Measurements from ENCODE around the gene NPTN. TPM values are rescaled to one million over a fixed set of nuclear protein-coding genes. Genes with fewer than 3 reads are reported as not detected.

Gene NPTN
- polyA plus RNA-seq, 1 donor (not counting 4 experiments of a cell fraction or from before 2014, with no cell fraction given) = 223 TPM

DNA sequence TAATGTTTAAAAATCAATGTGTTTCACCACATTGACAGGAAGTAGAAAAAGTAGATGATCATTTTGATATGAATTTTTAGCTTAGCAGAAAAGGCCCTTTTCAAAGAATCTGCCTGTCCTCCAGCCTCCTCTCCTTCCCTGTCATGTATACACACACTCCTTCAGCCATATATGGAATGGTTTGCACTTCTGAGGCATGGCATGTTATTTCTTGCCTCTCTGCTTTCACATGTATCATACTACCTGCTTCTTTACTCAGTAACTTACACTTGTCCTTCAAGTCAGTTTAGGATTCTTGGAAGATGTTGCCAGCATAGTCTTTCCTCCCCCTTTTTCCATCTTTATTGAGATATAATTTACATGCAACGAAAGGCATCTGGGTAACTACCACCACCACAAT is 111.2 kb downstream of the NPTN start:
- H2AFZ ChIP-seq (ENCODE audit: control insufficient read depth, low read length) = no peak overlapping the region
- dilution Hi-C loops (cut with MboI; ENCODE audit: extremely low pct_ligation_motif_present, low sequenced_read_pairs) = no loop called here
- H3K4me3 ChIP-seq (ENCODE audit: control insufficient read depth in 2 of 3, extremely low read depth in 1 of 3, insufficient read depth in 2 of 3, low read depth in 1 of 3, low read length in 3 of 3) = no peak overlapping the region
- TF ChIP-seq, protein P1, sequence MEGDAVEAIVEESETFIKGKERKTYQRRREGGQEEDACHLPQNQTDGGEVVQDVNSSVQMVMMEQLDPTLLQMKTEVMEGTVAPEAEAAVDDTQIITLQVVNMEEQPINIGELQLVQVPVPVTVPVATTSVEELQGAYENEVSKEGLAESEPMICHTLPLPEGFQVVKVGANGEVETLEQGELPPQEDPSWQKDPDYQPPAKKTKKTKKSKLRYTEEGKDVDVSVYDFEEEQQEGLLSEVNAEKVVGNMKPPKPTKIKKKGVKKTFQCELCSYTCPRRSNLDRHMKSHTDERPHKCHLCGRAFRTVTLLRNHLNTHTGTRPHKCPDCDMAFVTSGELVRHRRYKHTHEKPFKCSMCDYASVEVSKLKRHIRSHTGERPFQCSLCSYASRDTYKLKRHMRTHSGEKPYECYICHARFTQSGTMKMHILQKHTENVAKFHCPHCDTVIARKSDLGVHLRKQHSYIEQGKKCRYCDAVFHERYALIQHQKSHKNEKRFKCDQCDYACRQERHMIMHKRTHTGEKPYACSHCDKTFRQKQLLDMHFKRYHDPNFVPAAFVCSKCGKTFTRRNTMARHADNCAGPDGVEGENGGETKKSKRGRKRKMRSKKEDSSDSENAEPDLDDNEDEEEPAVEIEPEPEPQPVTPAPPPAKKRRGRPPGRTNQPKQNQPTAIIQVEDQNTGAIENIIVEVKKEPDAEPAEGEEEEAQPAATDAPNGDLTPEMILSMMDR (optimal IDR thresholded peaks at IDR 0.05 in 1 of 3, IDR thresholded peaks at IDR 0.05 in 1 of 3, conservative IDR thresholded peaks at IDR 0.05 in 1 of 3; ENCODE audit: extremely low read depth in 1 of 3, insufficient read depth in 2 of 3, low read length in 3 of 3) = no peak
- no peak for TF ChIP-seq EZH2 (IDR thresholded peaks at IDR 0.05; ENCODE audit: low read length)
- no peaks in the 10 kb centered on the region for H3K36me3 ChIP-seq (ENCODE audit: control insufficient read depth in 2 of 2, extremely low read depth in 1 of 2, insufficient read depth in 2 of 2, low read length in 2 of 2)
- H3K9ac ChIP-seq (ENCODE audit: control insufficient read depth, extremely low read depth, insufficient read depth, low read length) = no peak overlapping the region
- no peak overlapping the region for H3K27ac ChIP-seq (ENCODE audit: control insufficient read depth, insufficient read depth, low read length)
- peaks cover 7% of the 10 kb centered on the region for H3K4me1 ChIP-seq (ENCODE audit: control insufficient read depth, extremely low read depth, insufficient read depth, low read length)
- no peak overlapping the region for H3K4me2 ChIP-seq (ENCODE audit: control insufficient read depth, extremely low read depth, insufficient read depth, low read depth, low read length)
- H3K79me2 ChIP-seq (ENCODE audit: control insufficient read depth, insufficient read depth, low read length) = no peaks in the 10 kb centered on the region
- no peaks in the 10 kb centered on the region for H4K20me1 ChIP-seq (ENCODE audit: control insufficient read depth, extremely low read depth, insufficient read depth, low read length)
- FAIRE-seq (peak; percentile 36), DNase-seq (ENCODE audit: low read depth, low spot score) (no peak)
- no peaks in the 10 kb centered on the region for H3K9me3 ChIP-seq (ENCODE audit: control insufficient read depth, low read depth, low read length)
- H3K27me3 ChIP-seq (ENCODE audit: control insufficient read depth, extremely low read depth, insufficient read depth, low read length) = no peaks in the 10 kb centered on the region
- no peaks in the 10 kb centered on the region for H3K9me1 ChIP-seq (ENCODE audit: control insufficient read depth, extremely low read depth, insufficient read depth, low read length)

GRCh38 chr15:73518876-73519733 is 114.1 kb downstream of the NPTN start:
- Histone ChIP-seq H3K27me3 (ENCODE audit: control insufficient read depth, extremely low read depth, insufficient read depth, low read length) (no peaks in the 10 kb centered on the region), H3K9me1 (ENCODE audit: control insufficient read depth, extremely low read depth, insufficient read depth, low read length) (no peaks in the 10 kb centered on the region), H3K4me1 (ENCODE audit: control insufficient read depth, extremely low read depth, insufficient read depth, low read length) (peaks cover 7% of the 10 kb centered on the region), H3K27ac (ENCODE audit: control insufficient read depth, insufficient read depth, low read length) (no peak overlapping the region), H3K4me3 (ENCODE audit: control insufficient read depth in 2 of 3, extremely low read depth in 1 of 3, insufficient read depth in 2 of 3, low read depth in 1 of 3, low read length in 3 of 3) (no peak overlapping the region), H3K79me2 (ENCODE audit: control insufficient read depth, insufficient read depth, low read length) (no peaks in the 10 kb centered on the region), H3K9ac (ENCODE audit: control insufficient read depth, extremely low read depth, insufficient read depth, low read length) (no peak overlapping the region), H3K9me3 (ENCODE audit: control insufficient read depth, low read depth, low read length) (no peaks in the 10 kb centered on the region), H3K4me2 (ENCODE audit: control insufficient read depth, extremely low read depth, insufficient read depth, low read depth, low read length) (no peak overlapping the region), H3K36me3 (ENCODE audit: control insufficient read depth in 2 of 2, extremely low read depth in 1 of 2, insufficient read depth in 2 of 2, low read length in 2 of 2) (no peaks in the 10 kb centered on the region), H2AFZ (ENCODE audit: control insufficient read depth, low read length) (no peak overlapping the region), H4K20me1 (ENCODE audit: control insufficient read depth, extremely low read depth, insufficient read depth, low read length) (no peaks in the 10 kb centered on the region)
- DNase-seq (ENCODE audit: low read depth, low spot score) (no peak), FAIRE-seq (no peak)
- dilution Hi-C loops (cut with MboI; ENCODE audit: extremely low pct_ligation_motif_present, low sequenced_read_pairs) = no loop called here
- TF ChIP-seq, protein P1 (optimal IDR thresholded peaks at IDR 0.05 in 1 of 3, IDR thresholded peaks at IDR 0.05 in 1 of 3, conservative IDR thresholded peaks at IDR 0.05 in 1 of 3; ENCODE audit: extremely low read depth in 1 of 3, insufficient read depth in 2 of 3, low read length in 3 of 3) = no peak
- TF ChIP-seq EZH2 (IDR thresholded peaks at IDR 0.05; ENCODE audit: low read length) = no peak

All from keratinocyte (primary cell).